Measurements from ENCODE around the gene TBX10.

- TF ChIP-seq POLR2A (IDR thresholded peaks at IDR 0.05; ENCODE audit: low read depth, low read length) (no peak), POLR2AphosphoS5 (IDR thresholded peaks at IDR 0.05; ENCODE audit: low read depth, low read length) (no peak), TAF1 (IDR thresholded peaks at IDR 0.05; ENCODE audit: borderline replicate concordance, low read depth, low read length) (no peak)
Measured at GRCh38 chr11:67588136-67588503, 51.4 kb downstream of the TBX10 start.
